GM18520 (cell line): ENCODE results near the gene MAPK4.
"Not testable (repeated sequence)": the region's sequence is repeated elsewhere in the genome, so short reads cannot be mapped to it uniquely, and the experiment has no call there.

Experiments
- ATAC-seq: cut with Tn5 transposase; IDR thresholded peaks from one replicate; pipeline ENCODE4 v1.9.1; 2021; ENCODE audit not compliant: unreplicated experiment

Gene MAPK4

DNA sequence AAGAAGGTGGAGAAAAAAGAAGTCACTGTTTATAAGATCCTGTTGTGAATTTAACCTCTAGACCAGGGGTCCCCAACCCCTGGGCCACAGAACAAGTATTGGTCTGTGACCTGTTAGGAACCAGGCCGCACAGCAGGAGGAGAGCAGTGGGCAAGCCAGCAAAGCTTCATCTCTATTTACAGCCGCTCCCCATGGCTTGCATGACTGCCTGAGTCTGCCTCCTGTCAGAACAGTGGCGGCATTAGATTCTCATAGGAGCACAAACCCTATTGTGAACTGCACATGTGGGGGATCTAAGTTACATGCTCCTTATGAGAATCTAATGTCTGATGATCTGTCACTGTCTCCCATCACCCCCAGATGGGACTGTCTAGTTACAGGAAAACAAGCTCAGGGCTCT, 13.3 kb downstream of the MAPK4 start:
- ATAC-seq: not testable (repeated sequence)

- ATAC-seq: no peak
These were observed 13.8 kb downstream of the MAPK4 start for GRCh38 chr18:50573679-50574078.

DNA sequence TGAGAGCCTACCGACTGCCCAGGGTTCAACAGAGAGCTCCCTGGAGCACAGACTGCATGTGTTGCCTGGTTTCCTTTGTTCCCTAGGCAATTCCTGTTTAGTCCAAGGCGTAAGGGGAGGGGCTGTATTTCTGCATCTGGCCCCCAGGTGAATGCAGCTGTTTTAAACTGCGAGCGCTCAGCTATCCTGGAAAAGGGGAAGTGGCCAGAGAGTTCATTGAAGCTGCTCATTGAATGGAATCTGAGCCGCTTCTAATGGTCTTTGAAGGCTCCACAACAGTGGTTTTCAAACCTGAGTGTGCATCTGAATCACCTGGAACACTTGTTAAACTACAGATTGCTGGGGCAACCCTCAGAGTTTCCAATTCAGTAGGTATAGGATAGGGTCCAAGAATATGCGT, 18.1 kb downstream of the MAPK4 start:
- ATAC-seq: no peak

GRCh38 chr18:50578651-50579050, 18.8 kb downstream of the MAPK4 start:
- no peak for ATAC-seq

DNA sequence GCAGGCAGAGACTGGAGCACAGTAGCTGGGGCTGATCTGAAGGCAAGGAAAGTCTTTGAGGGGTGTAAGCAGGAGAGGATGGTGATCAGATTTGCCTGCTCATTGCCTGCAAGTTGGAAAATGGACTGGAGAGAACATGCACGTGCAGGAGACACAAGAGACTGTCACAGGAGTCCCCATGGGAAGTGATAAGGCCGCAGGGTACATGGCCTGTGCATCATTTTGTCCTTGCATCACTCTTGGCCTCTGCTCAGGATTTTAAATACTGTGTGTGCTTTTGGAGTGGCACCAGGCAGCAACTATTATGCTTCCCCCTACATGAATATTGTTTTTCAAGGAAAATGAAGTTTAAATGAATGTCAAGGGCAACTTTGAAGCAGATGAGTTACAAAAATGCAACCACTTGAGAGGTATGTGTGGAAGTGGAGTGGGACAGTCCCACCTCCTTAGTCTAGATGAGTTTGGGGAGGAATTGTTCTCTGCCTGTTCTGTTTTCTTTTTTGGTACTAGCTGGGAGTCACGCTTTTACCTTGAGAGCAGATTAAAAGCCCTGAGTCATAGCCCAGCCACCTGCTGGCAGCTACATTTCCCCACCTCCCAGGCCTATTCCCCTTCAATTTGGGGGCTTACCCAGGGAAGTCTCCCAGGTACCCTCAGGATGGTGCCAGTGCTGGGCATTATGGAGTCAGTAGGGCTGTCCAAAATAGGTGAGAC, 19.3 kb downstream of the MAPK4 start:
- no peak for ATAC-seq

DNA sequence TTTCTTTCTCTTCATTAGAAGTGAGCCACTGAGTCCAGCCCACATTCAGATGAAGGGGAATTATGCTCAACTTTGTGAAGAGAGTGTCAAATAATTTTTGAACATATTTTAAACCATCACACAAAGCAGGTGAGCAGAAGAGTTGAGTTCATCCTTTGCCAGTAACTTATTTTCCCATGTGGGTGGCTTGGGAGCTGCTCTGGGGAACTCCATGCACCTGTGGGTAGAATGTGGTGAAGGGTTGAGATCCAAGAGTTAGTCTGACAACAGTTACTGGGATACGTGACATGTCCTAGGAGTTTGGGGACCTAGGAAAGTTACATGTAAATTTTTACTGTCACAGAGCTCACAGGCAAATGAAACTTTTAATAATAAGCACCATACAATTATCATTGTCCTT, 21.6 kb downstream of the MAPK4 start:
- ATAC-seq: no peak

DNA sequence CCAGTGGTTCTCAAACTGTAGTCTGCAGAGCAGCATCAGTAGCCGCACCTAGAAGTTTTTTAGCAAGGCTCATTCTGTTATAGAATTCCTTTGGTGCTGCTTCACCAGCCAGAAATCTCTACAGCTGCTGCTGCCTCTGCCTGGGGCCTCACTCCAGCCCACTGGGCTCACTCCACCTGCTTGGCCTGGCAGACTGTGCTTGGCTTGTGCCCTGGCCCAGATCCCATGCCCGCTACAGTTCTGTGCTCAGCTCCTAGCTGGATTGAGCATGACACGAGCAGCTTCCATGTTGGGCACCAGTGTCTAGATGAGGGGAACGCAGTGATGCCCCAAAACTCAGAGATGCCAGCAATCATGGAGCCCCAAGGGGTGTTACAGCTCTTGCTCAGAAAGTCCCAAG, 22.6 kb downstream of the MAPK4 start:
- no peak for ATAC-seq

- no peak for ATAC-seq
These were observed 26.8 kb downstream of the MAPK4 start for GRCh38 chr18:50586710-50587109.

GRCh38 chr18:50590593-50590992, 30.7 kb downstream of the MAPK4 start:
- ATAC-seq: no peak

GRCh38 chr18:50594012-50594411, 34.1 kb downstream of the MAPK4 start:
- ATAC-seq: no peak

DNA sequence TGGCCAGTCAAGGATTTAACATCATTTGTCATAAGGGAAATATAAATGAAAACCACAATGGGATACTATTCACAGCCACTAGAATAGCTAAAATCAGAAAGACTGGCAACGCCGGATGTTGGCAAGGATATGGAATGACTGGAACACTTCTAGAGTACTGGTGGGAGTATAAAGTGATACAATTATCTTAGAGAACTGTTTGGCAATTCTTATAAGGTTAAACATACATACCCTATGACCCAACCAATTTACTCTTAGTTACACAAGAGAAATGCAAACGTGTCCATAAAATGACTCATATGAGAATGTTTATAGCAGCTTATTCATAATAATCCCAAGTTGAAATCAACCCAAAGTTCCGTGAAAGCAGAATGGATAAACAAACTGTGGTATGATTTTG, 35.1 kb downstream of the MAPK4 start:
- no peak for ATAC-seq

- ATAC-seq: no peak
These were observed 42.6 kb downstream of the MAPK4 start for GRCh38 chr18:50602466-50602865.

DNA sequence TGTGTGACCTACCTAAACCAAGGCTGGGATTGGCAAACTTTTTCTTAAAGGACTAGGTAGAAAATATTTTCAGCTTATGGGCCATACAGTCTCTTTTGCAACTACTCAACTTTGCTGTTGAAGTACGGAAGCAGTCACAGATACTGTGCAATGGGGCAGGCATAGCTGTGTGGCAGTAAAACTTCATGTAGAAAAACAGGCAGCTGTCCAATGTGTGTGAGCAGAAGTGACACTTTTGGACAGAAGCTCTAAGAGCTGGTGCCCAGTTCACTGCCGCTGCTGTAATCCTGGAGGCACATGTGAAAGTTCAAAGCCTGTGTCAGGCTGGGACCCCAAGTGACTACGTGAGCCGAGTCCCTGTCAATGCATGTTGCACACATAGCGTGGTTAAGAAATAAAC, 46.7 kb downstream of the MAPK4 start:
- ATAC-seq: no peak

DNA sequence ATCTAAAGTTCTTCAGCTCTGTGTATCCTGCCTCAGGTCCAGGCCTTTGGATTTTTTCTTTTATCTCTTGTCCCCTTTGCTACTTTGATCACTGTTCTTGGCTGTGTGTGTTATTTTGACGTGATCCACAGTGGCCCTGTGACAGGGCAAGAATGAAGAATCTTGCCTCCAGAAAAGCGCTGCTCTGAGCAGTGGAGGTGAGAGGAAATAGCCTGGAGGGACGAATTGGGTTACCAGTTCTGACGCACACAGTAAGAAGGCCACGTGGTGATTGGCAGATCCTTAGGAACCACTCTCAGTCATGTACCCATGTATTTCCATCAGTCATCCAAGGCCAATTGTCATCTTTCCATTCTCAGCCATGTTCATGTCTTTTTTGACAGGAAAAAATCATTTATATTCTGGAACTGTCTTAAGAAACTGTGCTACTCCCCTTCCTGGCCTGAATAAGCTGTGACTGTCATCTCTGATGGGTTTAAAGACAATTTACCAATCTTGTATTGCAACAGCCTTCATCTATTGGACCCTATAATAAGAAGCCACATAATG, 47.6 kb downstream of the MAPK4 start:
- ATAC-seq: no peak

DNA sequence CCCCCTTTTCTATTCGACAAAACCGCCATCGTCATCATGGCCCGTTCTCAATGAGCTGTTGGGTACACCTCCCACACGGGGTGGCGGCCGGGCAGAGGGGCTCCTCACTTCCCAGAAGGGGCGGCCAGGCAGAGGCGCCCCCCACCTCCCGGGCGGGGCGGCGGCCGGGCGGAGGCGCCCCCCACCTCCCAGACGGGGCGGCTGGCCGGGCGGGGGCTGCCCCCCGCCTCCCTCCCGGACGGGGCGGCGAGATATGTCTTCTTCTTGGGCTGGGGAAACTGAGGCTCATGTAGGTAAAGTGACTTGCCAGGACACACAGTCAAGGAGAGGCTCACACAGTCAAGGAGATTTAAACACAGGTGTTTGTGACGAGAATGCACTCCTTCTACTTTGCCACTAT, 49.3 kb downstream of the MAPK4 start:
- ATAC-seq: not testable (repeated sequence)

GRCh38 chr18:50610349-50610748, 50.5 kb downstream of the MAPK4 start:
- ATAC-seq: no peak

DNA sequence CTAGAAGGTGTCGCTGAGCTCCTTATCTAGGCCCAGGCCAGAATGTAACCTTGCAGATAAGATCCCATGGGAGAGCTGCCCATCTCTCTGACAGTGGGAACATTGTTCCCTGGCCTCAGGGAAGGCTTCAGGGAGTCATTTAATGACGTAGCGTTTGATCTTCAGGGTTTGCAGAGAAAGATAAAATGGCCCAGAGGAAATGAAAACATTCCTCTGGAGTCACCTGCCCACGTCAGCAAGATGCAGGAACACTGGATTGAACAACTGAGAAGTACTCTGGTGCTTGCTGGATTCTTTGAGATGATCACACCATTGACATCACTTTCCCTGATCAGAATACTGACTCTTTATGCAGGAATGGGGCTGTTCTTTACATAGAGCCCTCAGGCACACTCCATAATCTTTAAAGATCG, 51.6 kb downstream of the MAPK4 start:
- no peak for ATAC-seq

GRCh38 chr18:50614838-50615237, 55.0 kb downstream of the MAPK4 start:
- ATAC-seq: no peak

DNA sequence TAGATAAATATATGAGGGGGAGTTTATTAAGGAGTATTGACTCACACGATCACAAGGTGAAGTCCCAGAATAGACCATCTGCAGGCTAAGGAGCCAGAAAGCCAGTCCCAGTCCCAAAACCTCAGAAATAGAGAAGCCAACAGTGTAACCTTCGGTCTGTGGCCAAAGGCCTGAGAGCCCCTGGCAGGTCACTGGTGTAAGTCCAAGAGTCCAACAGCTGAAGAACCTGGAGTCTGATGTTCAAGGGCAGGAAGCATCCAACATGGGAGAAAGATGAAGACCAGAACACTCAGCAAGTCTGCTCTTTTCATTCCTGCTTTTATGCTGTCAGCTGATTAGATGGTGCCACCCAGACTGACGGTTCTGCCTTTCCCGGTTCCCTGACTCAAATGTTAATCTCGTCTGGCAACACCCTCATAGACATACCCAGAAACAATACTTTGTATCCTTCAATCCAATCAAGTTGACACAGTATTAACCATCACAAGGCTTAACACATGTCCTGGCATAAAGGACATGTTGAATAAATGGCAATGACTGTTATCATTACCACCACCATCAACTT, 56.7 kb downstream of the MAPK4 start:
- no peak for ATAC-seq

DNA sequence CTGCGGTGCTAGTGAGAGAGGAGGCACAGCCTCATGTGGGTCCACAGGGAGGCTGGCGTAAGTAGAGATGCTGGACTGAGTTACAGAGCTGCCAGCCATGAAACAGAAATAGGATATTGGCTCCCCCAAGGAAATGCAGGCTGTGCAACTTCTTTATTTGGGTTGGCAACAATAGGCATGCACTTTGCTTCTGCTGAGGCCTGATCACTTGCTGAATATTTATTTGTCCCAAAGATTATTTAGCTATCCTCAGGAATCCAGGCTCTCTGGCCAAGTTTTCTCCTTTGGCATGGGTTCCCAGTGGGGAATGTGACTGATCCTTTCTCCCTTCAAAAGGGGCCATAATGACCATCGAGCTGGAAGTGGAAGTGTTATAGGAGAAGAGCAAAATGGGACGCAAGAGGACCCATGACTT, 60.0 kb downstream of the MAPK4 start:
- ATAC-seq: no peak

DNA sequence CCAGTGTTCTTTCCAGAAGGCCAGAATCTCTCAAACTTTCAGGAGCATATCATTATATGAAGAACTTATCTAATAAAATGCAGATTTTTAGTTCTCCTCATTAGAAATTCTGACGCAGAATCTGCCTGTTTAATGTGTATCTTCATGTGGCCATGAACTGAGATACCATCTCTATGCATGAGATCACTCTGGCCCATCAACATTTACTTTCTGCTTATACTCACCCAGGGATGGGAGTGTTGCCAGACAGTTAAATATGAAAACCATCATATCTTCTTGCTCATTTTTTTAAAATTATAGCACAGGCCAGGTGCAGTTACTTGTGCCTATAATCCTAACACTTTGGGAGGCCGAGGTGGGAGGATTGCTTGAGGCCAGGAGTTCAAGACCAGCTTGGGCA, 60.4 kb downstream of the MAPK4 start:
- ATAC-seq: no peak

DNA sequence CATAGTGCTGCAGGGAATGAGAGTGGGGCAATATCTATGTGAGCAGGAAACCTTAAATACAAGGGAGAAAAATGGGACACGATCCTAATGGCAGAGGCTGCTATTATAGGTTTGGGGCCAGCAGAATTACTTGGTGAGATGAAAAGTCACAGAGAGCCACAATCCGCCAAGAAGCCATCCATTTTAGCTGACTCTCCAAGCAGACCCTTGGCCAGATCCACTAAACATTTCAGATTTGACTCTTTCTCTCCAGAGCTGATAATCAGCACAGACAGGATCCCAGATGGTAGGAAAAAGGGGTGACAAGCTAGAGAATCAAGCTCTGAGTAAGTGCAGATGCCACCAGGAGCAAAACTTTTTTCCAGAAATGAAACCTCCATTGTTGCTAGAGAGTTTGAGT, 61.5 kb downstream of the MAPK4 start:
- ATAC-seq: no peak

DNA sequence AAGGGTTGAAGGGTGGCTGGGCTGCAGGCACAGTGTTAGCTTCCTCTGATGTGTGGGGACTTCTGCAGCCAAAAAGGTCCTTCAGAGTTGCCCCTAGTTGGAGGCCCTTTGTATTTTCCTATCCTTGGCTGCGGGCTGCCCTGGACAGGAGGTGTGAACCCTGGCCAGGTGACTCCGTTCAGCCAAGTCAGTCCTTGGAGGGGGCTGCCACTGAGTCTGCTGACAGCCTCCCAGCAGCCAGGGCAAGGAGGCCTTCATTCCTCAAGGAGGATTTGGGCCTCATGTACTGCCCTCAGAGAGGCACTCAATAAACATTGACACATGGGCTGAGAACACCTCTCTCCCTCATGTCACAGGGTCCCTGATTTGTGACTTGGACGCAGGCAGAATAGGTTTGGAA, 62.4 kb downstream of the MAPK4 start:
- no peak for ATAC-seq
